Limb (tissue), 2 donors: ENCODE data around the gene MARCHF4.
"Not testable (repeated sequence)": the region's sequence is repeated elsewhere in the genome, so short reads cannot be mapped to it uniquely, and the experiment has no call there.

Source experiments
- DNase-seq, 2 donors: peaks; one replicate each; pipeline ENCODE4 v3.0.0-alpha.2; 2016; ENCODE audit errors: extremely low spot score in 2 of 2

Gene MARCHF4

GRCh38 chr2:216392018-216392562, 19.8 kb upstream of the MARCHF4 start:
- DNase-seq: no peak

- no peak for DNase-seq
Observed at GRCh38 chr2:216391401-216391800, 19.1 kb upstream of the MARCHF4 start.

- no peak for DNase-seq
Observed at GRCh38 chr2:216389570-216389969, 17.3 kb upstream of the MARCHF4 start.

- DNase-seq: no peak
Observed at GRCh38 chr2:216388046-216388884, 16.0 kb upstream of the MARCHF4 start.

GRCh38 chr2:216387262-216387661, 15.0 kb upstream of the MARCHF4 start:
- no peak for DNase-seq

- DNase-seq: no peak
Observed at GRCh38 chr2:216385478-216385877, 13.2 kb upstream of the MARCHF4 start.

GRCh38 chr2:216384409-216384808, 12.1 kb upstream of the MARCHF4 start:
- not testable (repeated sequence) for DNase-seq

- DNase-seq: no peak
Observed at GRCh38 chr2:216379977-216380376, 7.7 kb upstream of the MARCHF4 start.

GRCh38 chr2:216375286-216375685, 3.0 kb upstream of the MARCHF4 start:
- DNase-seq: no peak

GRCh38 chr2:216373896-216374295, 1.6 kb upstream of the MARCHF4 start:
- DNase-seq: no peak

- no peak for DNase-seq
Observed at GRCh38 chr2:216372761-216373291, 543 bp upstream of the MARCHF4 start.

- DNase-seq: peak in 1 of 2 donors; percentile 45
Observed at GRCh38 chr2:216370961-216371712, 1.1 kb downstream of the MARCHF4 start.

GRCh38 chr2:216369821-216370220, 2.5 kb downstream of the MARCHF4 start:
- no peak for DNase-seq

GRCh38 chr2:216366777-216367471, 5.4 kb downstream of the MARCHF4 start:
- no peak for DNase-seq

GRCh38 chr2:216365518-216365917, 6.8 kb downstream of the MARCHF4 start:
- DNase-seq: no peak

- no peak for DNase-seq
Observed at GRCh38 chr2:216363221-216363620, 9.1 kb downstream of the MARCHF4 start.

GRCh38 chr2:216362730-216363129, 9.6 kb downstream of the MARCHF4 start:
- peak; percentile 68 to 69 for DNase-seq

- no peak for DNase-seq
Observed at GRCh38 chr2:216355711-216356110, 16.6 kb downstream of the MARCHF4 start.

GRCh38 chr2:216354306-216354705, 18.0 kb downstream of the MARCHF4 start:
- DNase-seq: no peak

GRCh38 chr2:216352653-216353270, 19.5 kb downstream of the MARCHF4 start:
- DNase-seq: no peak
